A549 (cell line): ENCODE data around the gene KRTAP1-5. TPM values are rescaled to one million over a fixed set of nuclear protein-coding genes. Genes with fewer than 3 reads are reported as not detected.
"Not testable (repeated sequence)": the region's sequence is repeated elsewhere in the genome, so short reads cannot be mapped to it uniquely, and the experiment has no call there.

Experiments
- ATAC-seq, 2 experiments: fragments of 200-7000 bp in 1 of 2; fragments of >200 bp in 1 of 2; cut with Nextera tagmentation in 1 of 2; cut with Tn5 transposase in 1 of 2; 3 replicates each; pipeline versions ENCODE4 v1.8.0 to v1.9.1; 2018 to 2020; ENCODE audit warnings: mild to moderate bottlenecking in 1 of 2, moderate library complexity in 1 of 2
- CTCF ChIA-PET: fragments of 300-600 bp; sonication (Branson Sonifier 250); formaldehyde crosslinking; extraction: SDS; loops from one replicate; lab custom pipeline; 2021; ENCODE audit warnings: antibody characterized with exemption, inconsistent platforms; lab: Yijun Ruan, JAX
- POLR2A ChIA-PET: fragments of 350-600 bp; formaldehyde crosslinking; extraction: SDS; loops from one replicate; lab custom pipeline; 2021; ENCODE audit warnings: antibody characterized with exemption, inconsistent platforms; lab: Yijun Ruan, JAX
- DNase-seq, 2 experiments: peaks; one replicate each; pipeline versions ENCODE4 v3.0.0 to v3.0.0-alpha.2; 2011 to 2016; ENCODE audit warnings: low read depth in 1 of 2, low spot score in 1 of 2
- FAIRE-seq: peaks from 2 replicates; lab custom pipeline; 2011; peaks lifted over from hg19 to GRCh38; lab: Jason Lieb, UNC
- H3K27ac ChIP-seq, 2 experiments: fragments of >200 bp; sonication (Bioruptor Twin); formaldehyde crosslinking; 3 replicates each; pipeline ENCODE4 v1.5.1; 2016 to 2017
- H3K4me1 ChIP-seq: fragments of >200 bp; sonication (Bioruptor Twin); formaldehyde crosslinking; 3 replicates; pipeline ENCODE4 v1.6.1; 2016
- H3K4me2 ChIP-seq: fragments of >200 bp; sonication (Bioruptor Twin); formaldehyde crosslinking; 3 replicates; pipeline ENCODE4 v1.6.1; 2016
- H3K4me3 ChIP-seq: fragments of >200 bp; sonication (Bioruptor Twin); formaldehyde crosslinking; 3 replicates; pipeline ENCODE4 v1.5.1; 2016
- H3K9me3 ChIP-seq: fragments of >200 bp; sonication (Bioruptor Twin); formaldehyde crosslinking; 3 replicates; pipeline ENCODE4 v1.6.1; 2016
- CHD2 ChIP-seq: fragments of 150-350 bp; IDR thresholded peaks from 2 replicates; pipeline ENCODE4 v1.6.1; 2014; ENCODE audit warnings: low read length; ENCODE audit not compliant: partially characterized antibody
- CHD4 ChIP-seq: fragments of 200-600 bp; sonication (generic); IDR thresholded peaks from 2 replicates; pipeline ENCODE4 v1.6.1; 2016; ENCODE audit warnings: antibody characterized with exemption, mild to moderate bottlenecking, borderline replicate concordance
- EHF ChIP-seq: fragments of 250-450 bp; sonication (Bioruptor Pico); IDR thresholded peaks from 2 replicates; pipeline ENCODE4 v1.5.0; 2020; ENCODE audit warnings: mild to moderate bottlenecking
- EHMT2 ChIP-seq: fragments of 200-600 bp; sonication (generic); IDR thresholded peaks from 2 replicates; pipeline ENCODE4 v1.6.1; 2016; ENCODE audit warnings: antibody characterized with exemption, low read depth, mild to moderate bottlenecking, moderate library complexity
- ESRRA ChIP-seq: fragments of 150-350 bp; IDR thresholded peaks from 2 replicates; pipeline ENCODE4 v1.6.1; 2014; ENCODE audit warnings: mild to moderate bottlenecking, low read length, borderline replicate concordance
- HDAC2 ChIP-seq: fragments of 200-600 bp; sonication (generic); IDR thresholded peaks from 2 replicates; pipeline ENCODE4 v1.6.1; 2016
- HEYL ChIP-seq: fragments of 250-450 bp; sonication (Bioruptor Pico); IDR thresholded peaks from 2 replicates; pipeline ENCODE4 v1.8.0; 2021; ENCODE audit warnings: mild to moderate bottlenecking, moderate library complexity
- HOXB13 ChIP-seq: fragments of 250-450 bp; sonication (Bioruptor Pico); IDR thresholded peaks from 2 replicates; pipeline ENCODE4 v1.5.0; 2020; ENCODE audit warnings: low read depth, mild to moderate bottlenecking, moderate library complexity
- HOXB5 ChIP-seq: fragments of 250-450 bp; sonication (Bioruptor Pico); IDR thresholded peaks from 2 replicates; pipeline ENCODE4 v1.5.0; 2020; ENCODE audit warnings: mild to moderate bottlenecking, moderate library complexity
- JUN ChIP-seq, 2 experiments: fragments of >200 bp; sonication (Bioruptor Twin); formaldehyde crosslinking; IDR thresholded peaks; 2 replicates in 1 of 2; 3 replicates in 1 of 2; pipeline ENCODE4 v1.6.1; 2016 to 2017
- JUNB ChIP-seq: fragments of >200 bp; sonication (Bioruptor Twin); formaldehyde crosslinking; IDR thresholded peaks from 2 replicates; pipeline ENCODE4 v1.6.1; 2016
- KDM1A ChIP-seq: fragments of 200-600 bp; sonication (generic); IDR thresholded peaks from 2 replicates; pipeline ENCODE4 v1.6.1; 2016; ENCODE audit warnings: low read depth, mild to moderate bottlenecking
- KDM5A ChIP-seq: fragments of 200-600 bp; sonication (generic); IDR thresholded peaks from 2 replicates; pipeline ENCODE4 v1.6.1; 2016; ENCODE audit warnings: antibody characterized with exemption, mild to moderate bottlenecking
- MYC ChIP-seq: IDR thresholded peaks from 2 replicates; pipeline ENCODE4 v1.6.1; 2012; ENCODE audit warnings: mild to moderate bottlenecking, inconsistent platforms, low read length, improper control_type of control experiment, borderline replicate concordance
- NFE2L2 ChIP-seq: fragments of 150-350 bp; conservative IDR thresholded peaks from 2 replicates; pipeline ENCODE4 v1.6.1; 2014; ENCODE audit warnings: low read length
- NPAS2 ChIP-seq: fragments of 250-450 bp; sonication (Bioruptor Pico); IDR thresholded peaks from 2 replicates; pipeline ENCODE4 v1.8.0; 2022; ENCODE audit warnings: mild to moderate bottlenecking, moderate library complexity, borderline replicate concordance
- PHF8 ChIP-seq: fragments of 200-600 bp; sonication (generic); IDR thresholded peaks from 2 replicates; pipeline ENCODE4 v1.6.1; 2016; ENCODE audit warnings: low read depth, mild to moderate bottlenecking, antibody characterized with exemption, moderate library complexity, borderline replicate concordance
- POLR2A ChIP-seq: IDR thresholded peaks from 2 replicates; pipeline ENCODE4 v1.6.1; 2012; ENCODE audit warnings: mild to moderate bottlenecking, low read length
- RAD21 ChIP-seq, 2 experiments: fragments of >200 bp in 1 of 2; sonication (Bioruptor Twin) in 1 of 2; formaldehyde crosslinking in 1 of 2; IDR thresholded peaks in 1 of 2; conservative IDR thresholded peaks in 1 of 2; 2 replicates in 1 of 2; 3 replicates in 1 of 2; pipeline ENCODE4 v1.6.1; 2012 to 2018; ENCODE audit warnings: inconsistent platforms in 1 of 2
- RARB ChIP-seq: fragments of 250-450 bp; sonication (Bioruptor Pico); IDR thresholded peaks from 2 replicates; pipeline ENCODE4 v1.8.0; 2021; ENCODE audit warnings: mild to moderate bottlenecking, moderate library complexity
- RFX5 ChIP-seq: fragments of 450-650 bp; IDR thresholded peaks from 2 replicates; pipeline ENCODE4 v1.7.1; 2014; ENCODE audit warnings: antibody characterized with exemption, mild to moderate bottlenecking, moderate library complexity
- SMC3 ChIP-seq: fragments of >200 bp; sonication (Bioruptor Twin); formaldehyde crosslinking; IDR thresholded peaks from 3 replicates; pipeline ENCODE4 v1.6.1; 2018; ENCODE audit warnings: inconsistent platforms
- SREBF2 ChIP-seq: fragments of 450-650 bp; IDR thresholded peaks from 2 replicates; pipeline ENCODE4 v1.6.1; 2014; ENCODE audit warnings: mild to moderate bottlenecking, moderate library complexity
- TP53 ChIP-seq: fragments of 250-450 bp; sonication (Bioruptor Pico); IDR thresholded peaks from 2 replicates; pipeline ENCODE4 v1.5.0; 2021; ENCODE audit warnings: mild to moderate bottlenecking, moderate library complexity
- ZFP36 ChIP-seq: fragments of 450-650 bp; IDR thresholded peaks from 2 replicates; pipeline ENCODE4 v1.6.1; 2014; ENCODE audit warnings: borderline replicate concordance; ENCODE audit not compliant: partially characterized antibody
- ZNF302 ChIP-seq: fragments of 250-450 bp; sonication (Bioruptor Pico); IDR thresholded peaks from 2 replicates; pipeline ENCODE4 v1.9.0; 2021; ENCODE audit warnings: inconsistent platforms, mild to moderate bottlenecking, moderate library complexity
- WGBS: methylation state at CpG from one replicate; pipeline ENCODE4 v1.1.6; 2017; ENCODE audit errors: missing lambda C conversion rate; 5-methylcytosine and 5-hydroxymethylcytosine counted together
- polyA plus RNA-seq, 4 experiments: library from polyadenylated mRNA; depleted of rRNA in 3 of 4; stranded (reverse); fragments of >200 nt; fragmentation: RNase III in 1 of 4; extraction: RNeasy Plus Mini Kit Qiagen cat#74134 plus additional on column Dnase treatment in 1 of 4; gene quantifications; 2 replicates in 3 of 4; 3 replicates in 1 of 4; pipeline ENCODE4 v1.2.3, GENCODE V29; 2011 to 2017
- TF ChIP-seq, protein P1 (sequence below): fragments of 250-450 bp; sonication (Bioruptor Pico); IDR thresholded peaks from 2 replicates; pipeline ENCODE4 v1.5.0; 2021; ENCODE audit warnings: mild to moderate bottlenecking, moderate library complexity, borderline replicate concordance
- TF ChIP-seq, protein P2 (sequence below): fragments of >200 bp; sonication (Bioruptor Twin); formaldehyde crosslinking; IDR thresholded peaks from 3 replicates; pipeline ENCODE4 v1.6.1; 2016
- TF ChIP-seq, protein P3 (sequence below): fragments of >200 bp; sonication (Bioruptor Twin); formaldehyde crosslinking; IDR thresholded peaks from 2 replicates; pipeline ENCODE4 v1.6.1; 2016

Gene KRTAP1-5
- polyA plus RNA-seq, 2 of the 4 experiments (the other 2 are of a cell fraction), result not detected

DNA sequence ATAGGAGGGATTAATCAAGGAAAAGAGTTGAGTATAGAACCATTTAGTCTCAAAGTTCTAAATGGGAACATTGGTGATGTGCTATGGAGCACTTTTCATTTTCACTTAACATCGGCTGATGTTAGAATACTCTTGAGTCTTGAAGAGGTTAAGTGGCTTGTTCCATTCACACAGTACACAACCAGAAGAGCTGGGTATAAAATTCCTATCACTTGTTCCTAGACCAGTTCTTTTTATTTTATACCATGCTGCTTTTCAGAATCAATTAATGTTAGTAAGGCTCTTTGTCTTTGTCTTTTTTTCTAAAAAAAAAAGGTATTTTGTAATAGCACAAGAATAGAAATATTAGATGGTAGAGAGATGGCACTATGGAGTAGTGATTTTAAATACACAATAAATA is 15.9 kb upstream of the KRTAP1-5 start:
- Histone ChIP-seq H3K4me1 (no peaks in the 10 kb centered on the region), H3K27ac (no peak overlapping the region), H3K4me2 (no peak overlapping the region), H3K9me3 (peaks cover 11% of the 10 kb centered on the region; the same call in 2 of the 3 replicates), H3K4me3 (no peak overlapping the region)
- WGBS, result 85% methylated on average over 1 of the region's 1 CpG
- POLR2A ChIA-PET, result no interaction called here
- peak; percentile 81 for FAIRE-seq
- CTCF ChIA-PET, result no interaction called here
- no peak for ATAC-seq
- no peak for TF ChIP-seq JUNB
- TF ChIP-seq, protein P1, sequence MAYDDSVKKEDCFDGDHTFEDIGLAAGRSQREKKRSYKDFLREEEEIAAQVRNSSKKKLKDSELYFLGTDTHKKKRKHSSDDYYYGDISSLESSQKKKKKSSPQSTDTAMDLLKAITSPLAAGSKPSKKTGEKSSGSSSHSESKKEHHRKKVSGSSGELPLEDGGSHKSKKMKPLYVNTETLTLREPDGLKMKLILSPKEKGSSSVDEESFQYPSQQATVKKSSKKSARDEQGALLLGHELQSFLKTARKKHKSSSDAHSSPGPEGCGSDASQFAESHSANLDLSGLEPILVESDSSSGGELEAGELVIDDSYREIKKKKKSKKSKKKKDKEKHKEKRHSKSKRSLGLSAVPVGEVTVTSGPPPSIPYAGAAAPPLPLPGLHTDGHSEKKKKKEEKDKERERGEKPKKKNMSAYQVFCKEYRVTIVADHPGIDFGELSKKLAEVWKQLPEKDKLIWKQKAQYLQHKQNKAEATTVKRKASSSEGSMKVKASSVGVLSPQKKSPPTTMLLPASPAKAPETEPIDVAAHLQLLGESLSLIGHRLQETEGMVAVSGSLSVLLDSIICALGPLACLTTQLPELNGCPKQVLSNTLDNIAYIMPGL, result no peak
- TF ChIP-seq RAD21 (conservative IDR thresholded peaks at IDR 0.05 in 1 of 2, IDR thresholded peaks at IDR 0.05 in 1 of 2), result no peak
- no peak for TF ChIP-seq ZFP36
- TF ChIP-seq, protein P2, sequence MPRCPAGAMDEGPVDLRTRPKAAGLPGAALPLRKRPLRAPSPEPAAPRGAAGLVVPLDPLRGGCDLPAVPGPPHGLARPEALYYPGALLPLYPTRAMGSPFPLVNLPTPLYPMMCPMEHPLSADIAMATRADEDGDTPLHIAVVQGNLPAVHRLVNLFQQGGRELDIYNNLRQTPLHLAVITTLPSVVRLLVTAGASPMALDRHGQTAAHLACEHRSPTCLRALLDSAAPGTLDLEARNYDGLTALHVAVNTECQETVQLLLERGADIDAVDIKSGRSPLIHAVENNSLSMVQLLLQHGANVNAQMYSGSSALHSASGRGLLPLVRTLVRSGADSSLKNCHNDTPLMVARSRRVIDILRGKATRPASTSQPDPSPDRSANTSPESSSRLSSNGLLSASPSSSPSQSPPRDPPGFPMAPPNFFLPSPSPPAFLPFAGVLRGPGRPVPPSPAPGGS, result no peak
- TF ChIP-seq CHD2, result no peak
- no peak for TF ChIP-seq POLR2A
- no peak for TF ChIP-seq CHD4
- no peak for TF ChIP-seq JUN (IDR thresholded peaks at IDR 0.05)
- no peak for TF ChIP-seq HEYL (CRISPR knock-in tag)
- no peak for TF ChIP-seq KDM1A
- TF ChIP-seq EHF (CRISPR knock-in tag), result no peak
- TF ChIP-seq NPAS2 (CRISPR knock-in tag), result no peak
- no peak for TF ChIP-seq RFX5
- no peak for TF ChIP-seq KDM5A
- no peak for TF ChIP-seq SREBF2
- no peak for TF ChIP-seq HOXB5 (CRISPR knock-in tag)
- TF ChIP-seq RARB, result no peak
- no peak for TF ChIP-seq HDAC2
- no peak for DNase-seq

DNA sequence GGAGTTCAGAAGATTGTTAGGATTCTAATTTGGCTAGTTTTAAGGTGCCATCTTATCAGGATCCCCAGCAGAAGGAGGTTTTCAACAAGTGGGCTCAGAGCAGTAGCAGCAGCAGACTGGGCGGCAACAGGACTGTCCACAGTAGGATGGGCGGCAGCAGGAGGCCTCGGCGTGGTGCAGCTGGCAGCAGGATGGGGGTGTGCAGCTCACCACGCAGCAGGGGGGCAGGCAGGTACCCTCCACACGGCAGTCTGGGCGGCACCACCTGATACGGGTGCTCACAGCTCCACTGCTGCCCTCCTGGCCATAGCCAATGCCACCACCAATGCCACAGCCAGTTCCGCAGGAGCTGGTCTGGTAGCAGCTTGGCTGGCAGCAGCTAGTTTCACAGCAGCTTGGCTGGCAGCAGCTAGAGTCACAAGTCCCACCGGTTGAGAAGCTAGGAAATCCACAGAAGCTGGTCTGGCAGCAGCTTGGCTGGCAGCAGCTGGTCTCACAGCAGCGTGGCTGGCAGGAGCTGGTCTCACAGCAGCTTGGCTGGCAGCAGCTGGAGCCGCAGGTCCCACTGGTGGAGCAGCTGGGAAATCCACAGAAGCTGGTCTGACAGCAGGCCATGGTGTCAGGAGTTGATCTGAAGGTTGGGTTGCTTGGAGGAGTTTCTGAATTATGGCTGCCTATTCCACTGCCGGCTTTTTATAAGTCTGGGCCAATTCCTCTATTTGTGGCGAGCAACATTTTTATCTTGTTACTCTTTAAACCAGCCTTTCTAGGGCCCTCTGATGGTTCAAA is 14.0 kb upstream of the KRTAP1-5 start, which contains the start of gene KRTAP1-1:
TSS of gene KRTAP1-1 (minus strand) at position 668 of the 789 bp plus-strand sequence. CDS start at position 615, 53 bp downstream.
- H3K4me1 ChIP-seq, H3K4me2 ChIP-seq, POLR2A ChIA-PET, FAIRE-seq, H3K4me3 ChIP-seq, H3K27ac ChIP-seq, DNase-seq: not testable (repeated sequence)
- peak in 1 of 2 experiments; percentile 39; a peak in 1 of 6 replicates for ATAC-seq
- peaks cover 11% of the 10 kb centered on the region; the same call in 2 of the 3 replicates for H3K9me3 ChIP-seq
- CTCF ChIA-PET, result interaction anchor here (2.0 kb wide), 1 partner anchor 16 kb away, joined by 6 read pairs; no protein-coding TSS in a partner anchor
- 86% methylated on average over 13 of the region's 14 CpGs for WGBS

DNA sequence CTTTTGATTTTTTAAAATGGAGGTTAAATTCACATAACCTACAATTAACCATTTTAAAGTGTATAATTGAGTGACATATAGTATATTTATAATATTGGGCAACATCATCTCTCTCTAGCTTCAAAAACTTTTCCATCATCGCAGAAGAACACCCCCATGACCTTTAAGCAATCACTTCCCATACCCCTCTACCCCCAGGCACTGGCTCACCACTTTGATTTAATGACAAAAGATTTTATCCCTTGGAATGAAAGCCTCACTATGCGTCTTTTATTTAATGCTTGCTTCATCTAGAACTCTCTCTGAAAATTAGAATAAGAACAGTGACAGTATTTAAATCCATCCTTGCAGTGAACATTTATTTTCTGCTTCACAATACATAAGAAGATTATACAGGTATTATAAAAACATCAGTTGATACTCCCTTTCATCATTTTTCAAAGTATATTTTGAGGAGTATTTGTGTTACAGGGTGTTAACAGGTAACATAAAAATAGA is 10.9 kb upstream of the KRTAP1-5 start:
- POLR2A ChIA-PET, result no interaction called here
- Histone ChIP-seq H3K27ac (no peak overlapping the region), H3K9me3 (peaks cover 6% of the 10 kb centered on the region; the same call in 1 of the 3 replicates), H3K4me2 (no peak overlapping the region), H3K4me3 (no peak overlapping the region), H3K4me1 (no peaks in the 10 kb centered on the region)
- DNase-seq, result no peak
- TF ChIP-seq CHD4 (no peak), RARB (no peak), NFE2L2 (no peak), ESRRA (no peak), TP53 (CRISPR knock-in tag) (no peak), EHF (CRISPR knock-in tag) (no peak), PHF8 (no peak), RAD21 (conservative IDR thresholded peaks at IDR 0.05 in 1 of 2, IDR thresholded peaks at IDR 0.05 in 1 of 2) (no peak), POLR2A (no peak), MYC (no peak), SMC3 (no peak), JUN (IDR thresholded peaks at IDR 0.05) (no peak), ZFP36 (no peak), EHMT2 (no peak), HOXB13 (CRISPR knock-in tag) (no peak), ZNF302 (no peak)
- TF ChIP-seq, protein P3, sequence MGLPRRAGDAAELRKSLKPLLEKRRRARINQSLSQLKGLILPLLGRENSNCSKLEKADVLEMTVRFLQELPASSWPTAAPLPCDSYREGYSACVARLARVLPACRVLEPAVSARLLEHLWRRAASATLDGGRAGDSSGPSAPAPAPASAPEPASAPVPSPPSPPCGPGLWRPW, result no peak
- CTCF ChIA-PET, result interaction anchor here (0.7 to 2.1 kb wide), 2 partner anchors 129 to 291 kb away, joined by 3 to 6 read pairs; no protein-coding TSS in a partner anchor
- 69% methylated on average over 2 of the region's 2 CpGs for WGBS
- FAIRE-seq, result no peak
- ATAC-seq, result no peak
